Measurements from ENCODE around the gene NRDC. TPM values are rescaled to one million over a fixed set of nuclear protein-coding genes. Genes with fewer than 3 reads are reported as not detected.
"Not testable (repeated sequence)": the region's sequence is repeated elsewhere in the genome, so short reads cannot be mapped to it uniquely, and the experiment has no call there.

The NRDC gene
- polyA plus RNA-seq, 4 donors, result 113 to 173 (median 134) TPM

GRCh38 chr1:51847294-51847920 lies 31.1 kb downstream of the NRDC start:
- DNase-seq (ENCODE audit: low read depth in 4 of 4, low spot score in 3 of 4), result no peak

DNA sequence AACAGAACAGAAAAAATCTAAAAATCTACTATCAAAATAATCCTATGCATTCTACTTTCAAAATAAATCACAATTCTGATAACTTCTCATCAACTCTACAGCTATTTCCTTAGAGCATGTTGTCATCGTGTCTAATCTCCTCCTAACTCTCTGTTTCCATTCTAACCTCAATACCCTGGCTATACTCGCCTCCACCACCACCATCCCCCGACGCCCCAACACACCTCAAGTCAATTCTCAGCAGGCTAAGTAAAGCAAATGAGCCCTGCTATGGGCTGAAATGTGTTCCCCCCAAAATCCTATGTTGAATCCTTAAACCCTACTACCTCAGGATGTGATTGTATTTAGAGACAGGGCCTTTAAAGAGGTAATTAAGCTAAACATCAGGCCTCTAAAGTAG lies 34.6 kb downstream of the NRDC start:
- DNase-seq (ENCODE audit: low read depth in 4 of 4, low spot score in 3 of 4), result no peak

- no peak for DNase-seq (ENCODE audit: low read depth in 4 of 4, low spot score in 3 of 4)
Observed at GRCh38 chr1:51842261-51842660, 36.3 kb downstream of the NRDC start.

- no peak for DNase-seq (ENCODE audit: low read depth in 4 of 4, low spot score in 3 of 4)
Observed at GRCh38 chr1:51840743-51841461, 37.6 kb downstream of the NRDC start.

GRCh38 chr1:51840182-51840581 lies 38.3 kb downstream of the NRDC start:
- no peak for DNase-seq (ENCODE audit: low read depth in 4 of 4, low spot score in 3 of 4)

DNA sequence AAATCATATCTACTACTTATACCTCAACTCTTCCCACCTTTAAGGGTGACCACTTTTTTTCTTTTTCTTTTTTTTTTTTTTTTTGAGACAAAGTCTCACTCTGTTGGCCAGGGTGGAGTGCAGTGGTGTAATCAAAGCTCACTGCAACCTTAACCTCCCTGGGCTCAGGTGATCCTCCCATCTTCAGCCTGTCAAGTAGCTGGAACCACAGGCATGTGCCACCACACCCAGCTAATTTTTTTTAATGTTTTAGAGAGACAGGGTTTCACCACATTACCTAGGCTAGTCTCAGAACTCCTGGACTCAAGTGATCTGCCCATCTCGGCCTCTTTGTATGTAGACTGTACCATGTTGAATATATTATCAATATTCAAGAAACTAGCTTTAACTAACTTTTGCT lies 39.4 kb downstream of the NRDC start:
- no peak for DNase-seq (ENCODE audit: low read depth in 4 of 4, low spot score in 3 of 4)

GRCh38 chr1:51837243-51837642 lies 41.3 kb downstream of the NRDC start:
- no peak for DNase-seq (ENCODE audit: low read depth in 4 of 4, low spot score in 3 of 4)

DNA sequence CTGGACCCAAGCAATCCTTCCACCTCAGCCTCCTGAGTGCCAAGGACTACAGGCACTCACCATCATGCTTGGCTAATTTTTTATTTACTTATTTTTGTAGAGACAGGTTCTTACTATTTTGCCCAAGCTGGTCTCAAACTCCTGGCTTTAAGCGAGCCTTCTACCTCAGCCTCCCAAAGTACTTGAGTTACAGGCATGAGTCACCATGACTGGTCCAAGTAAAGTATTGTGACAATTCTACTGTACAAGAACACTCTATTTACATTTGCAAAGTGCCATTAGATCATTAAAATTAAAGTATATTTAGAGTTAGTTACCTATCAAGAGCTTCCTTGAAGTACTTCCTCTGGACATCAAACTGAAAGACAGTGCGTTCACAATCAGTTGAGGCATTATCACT lies 44.8 kb downstream of the NRDC start:
- no peak for DNase-seq (ENCODE audit: low read depth in 4 of 4, low spot score in 3 of 4)

DNA sequence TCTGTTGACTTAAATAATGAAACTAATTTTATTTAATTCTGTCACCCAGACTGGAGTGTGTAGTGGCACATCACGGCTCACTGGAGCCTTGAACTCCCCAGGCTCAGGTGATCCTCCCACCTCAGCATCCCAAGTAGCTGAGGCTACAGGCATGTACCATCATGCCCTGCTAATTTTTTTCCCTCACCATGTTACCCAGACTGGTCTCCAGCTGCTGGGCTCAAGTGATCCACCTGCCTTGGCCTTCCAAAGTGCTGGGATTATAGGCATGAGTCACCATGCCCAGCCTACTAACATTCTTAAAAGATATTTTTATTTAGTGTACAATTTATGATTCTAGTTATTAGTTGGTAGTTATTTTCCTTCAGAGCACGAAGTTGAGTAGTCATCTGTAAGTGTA lies 49.5 kb downstream of the NRDC start:
- no peak for DNase-seq (ENCODE audit: low read depth in 4 of 4, low spot score in 3 of 4)

GRCh38 chr1:51819810-51820209 lies 58.7 kb downstream of the NRDC start:
- no peak for DNase-seq (ENCODE audit: low read depth in 4 of 4, low spot score in 3 of 4)

DNA sequence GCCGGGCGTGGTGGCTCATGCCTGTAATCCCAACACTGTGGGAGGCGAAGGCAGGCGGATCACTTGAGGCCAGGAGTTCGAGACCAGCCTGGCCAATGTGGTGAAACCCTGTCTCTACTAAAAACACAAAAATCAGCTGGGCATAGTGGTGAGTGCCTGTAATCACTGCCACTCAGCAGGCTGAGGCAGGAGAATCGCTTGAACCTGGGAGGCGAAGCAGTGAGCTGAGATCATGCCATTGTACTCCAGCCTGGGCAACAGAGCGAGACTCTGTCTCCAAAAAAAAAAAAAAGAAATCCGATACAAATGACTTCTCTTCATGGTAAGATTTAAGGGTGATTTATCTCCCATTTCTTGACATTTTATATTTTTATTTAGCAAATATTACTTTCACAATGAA lies 59.5 kb downstream of the NRDC start:
- DNase-seq (ENCODE audit: low read depth in 4 of 4, low spot score in 3 of 4), result not testable (repeated sequence)

DNA sequence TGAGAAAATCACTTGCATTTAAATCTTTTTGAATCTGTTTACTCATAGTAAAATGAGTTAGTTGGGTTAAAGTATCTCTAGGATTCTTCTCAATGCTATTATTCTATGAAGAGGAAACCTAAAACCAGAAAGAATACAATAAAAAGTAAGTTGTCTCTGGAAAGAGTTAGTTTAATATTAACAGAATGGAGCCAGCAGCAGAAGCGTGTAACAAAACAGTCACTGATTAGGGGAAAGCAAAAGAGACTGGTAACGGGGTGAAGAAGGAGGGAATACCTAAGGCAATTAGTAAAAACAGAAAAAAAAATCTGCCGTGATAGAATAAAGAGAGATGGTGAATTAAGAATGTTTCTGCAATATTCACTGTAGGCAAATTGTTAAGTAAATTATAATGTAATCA lies 60.0 kb downstream of the NRDC start:
- DNase-seq (ENCODE audit: low read depth in 4 of 4, low spot score in 3 of 4), result peak in 1 of 4 donors; percentile 3

DNA sequence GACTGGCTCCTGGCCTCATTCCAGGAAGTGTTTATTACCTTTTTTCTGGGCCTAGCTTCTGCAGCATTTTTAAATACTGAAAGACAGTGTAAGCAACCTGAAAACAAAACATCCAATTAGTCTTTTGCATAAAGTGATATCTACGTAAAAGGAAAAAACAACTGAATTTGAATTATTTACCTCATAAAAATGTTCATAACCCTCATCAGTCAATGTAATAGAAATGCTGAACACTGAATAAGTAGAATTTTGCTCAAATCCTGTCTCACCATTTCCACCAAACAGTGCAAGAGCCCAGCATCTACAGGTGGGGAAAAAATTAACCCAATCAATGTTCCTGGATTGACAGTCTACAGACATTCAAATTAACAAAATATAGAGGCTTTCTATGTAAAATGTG lies 64.0 kb downstream of the NRDC start:
- DNase-seq (ENCODE audit: low read depth in 4 of 4, low spot score in 3 of 4), result no peak

- no peak for DNase-seq (ENCODE audit: low read depth in 4 of 4, low spot score in 3 of 4)
Observed at GRCh38 chr1:51799372-51799771, 79.2 kb downstream of the NRDC start.

GRCh38 chr1:51794868-51795267 lies 83.7 kb downstream of the NRDC start:
- no peak for DNase-seq (ENCODE audit: low read depth in 4 of 4, low spot score in 3 of 4)

- no peak for DNase-seq (ENCODE audit: low read depth in 4 of 4, low spot score in 3 of 4)
Observed at GRCh38 chr1:51794260-51794659, 84.3 kb downstream of the NRDC start.

GRCh38 chr1:51792864-51793263 lies 85.7 kb downstream of the NRDC start:
- no peak for DNase-seq (ENCODE audit: low read depth in 4 of 4, low spot score in 3 of 4)

- no peak for DNase-seq (ENCODE audit: low read depth in 4 of 4, low spot score in 3 of 4)
Observed at GRCh38 chr1:51791888-51792287, 86.6 kb downstream of the NRDC start.

DNA sequence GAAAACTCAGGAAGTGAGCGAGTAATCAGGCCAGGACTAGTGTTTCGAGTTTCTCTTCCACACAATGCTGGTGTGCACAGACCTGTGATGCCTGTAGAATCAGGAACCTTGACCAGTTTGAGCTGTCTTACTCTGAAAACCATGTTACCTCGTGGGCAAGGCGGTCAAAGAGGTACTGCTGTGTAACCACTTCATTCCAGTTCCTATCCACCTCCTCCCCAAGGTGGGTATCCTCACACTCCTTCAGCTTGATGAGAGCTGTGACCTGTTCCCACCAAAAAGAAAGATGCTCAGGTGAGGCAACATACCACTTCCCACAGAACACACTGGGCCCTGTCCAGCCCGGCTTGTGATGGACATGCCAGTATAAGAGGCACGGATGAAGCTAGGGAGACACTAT lies 88.1 kb downstream of the NRDC start:
- no peak for DNase-seq (ENCODE audit: low read depth in 4 of 4, low spot score in 3 of 4)

DNA sequence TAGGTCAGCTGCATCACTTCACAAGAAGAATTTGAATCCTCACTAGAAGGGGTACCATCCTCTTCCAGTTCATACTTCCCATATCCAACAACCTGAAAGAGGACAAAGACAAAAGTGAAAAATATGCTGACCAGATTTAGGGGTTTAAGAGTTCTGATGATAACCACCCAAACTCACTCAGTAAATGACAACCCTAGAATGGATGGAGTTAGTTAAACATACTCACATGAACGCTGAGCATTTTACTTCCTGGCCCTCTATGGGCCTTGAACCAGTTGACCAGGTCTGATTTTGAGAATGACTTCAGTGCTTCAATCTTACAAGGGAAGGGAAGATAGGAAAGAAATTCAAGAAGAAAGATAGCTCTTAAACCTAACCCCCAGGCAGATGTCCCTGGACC lies 89.2 kb downstream of the NRDC start:
- no peak for DNase-seq (ENCODE audit: low read depth in 4 of 4, low spot score in 3 of 4)

- DNase-seq (ENCODE audit: low read depth in 4 of 4, low spot score in 3 of 4), result no peak
Observed at GRCh38 chr1:51788938-51789337, 89.6 kb downstream of the NRDC start.

GRCh38 chr1:51784997-51785421 lies 93.5 kb downstream of the NRDC start:
- no peak for DNase-seq (ENCODE audit: low read depth in 4 of 4, low spot score in 3 of 4)

DNA sequence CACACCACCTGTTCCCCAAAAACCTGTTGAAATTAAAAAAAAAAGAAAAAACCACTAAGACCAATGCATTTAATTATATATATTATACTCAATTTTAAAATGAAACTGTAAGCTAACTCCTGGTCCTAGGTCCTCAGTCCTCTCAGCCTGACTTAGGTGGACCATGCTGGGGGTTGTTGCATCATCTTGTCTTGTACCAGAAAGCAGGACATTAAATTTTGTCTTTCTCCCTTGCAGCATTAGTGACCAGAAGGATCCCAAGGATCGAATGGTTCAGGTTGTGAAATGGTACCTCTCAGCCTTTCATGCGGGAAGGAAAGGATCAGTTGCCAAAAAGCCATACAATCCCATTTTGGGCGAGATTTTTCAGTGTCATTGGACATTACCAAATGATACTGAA lies 97.6 kb downstream of the NRDC start:
- DNase-seq (ENCODE audit: low read depth in 4 of 4, low spot score in 3 of 4), result no peak

Data from left renal pelvis (tissue), 4 donors.